Hepatic stellate cell (primary cell): Measurements from ENCODE around the gene SRGN.
A peak's percentile ranks its signal among the peaks of the same experiment; 100 is the strongest.

Experiments
- DNase-seq: peaks from one replicate; pipeline ENCODE4 v3.0.0; 2011; ENCODE audit warnings: low spot score

The SRGN gene

GRCh38 chr10:69090685-69091084, 2.8 kb downstream of the SRGN start:
- no peak for DNase-seq

- DNase-seq, result no peak
These were observed 3.3 kb downstream of the SRGN start for GRCh38 chr10:69091143-69091651.

GRCh38 chr10:69092959-69093850, 5.3 kb downstream of the SRGN start:
- peak; percentile 53 for DNase-seq

- DNase-seq, result no peak
These were observed 6.0 kb downstream of the SRGN start for GRCh38 chr10:69093933-69094332.

- no peak for DNase-seq
These were observed 8.1 kb downstream of the SRGN start for GRCh38 chr10:69096045-69096444.

- DNase-seq, result no peak
These were observed 9.8 kb downstream of the SRGN start for GRCh38 chr10:69097729-69098128.

- DNase-seq, result no peak
These were observed 12.4 kb downstream of the SRGN start for GRCh38 chr10:69100136-69100872.

- DNase-seq, result no peak
These were observed 13.7 kb downstream of the SRGN start for GRCh38 chr10:69101451-69102095.

- no peak for DNase-seq
These were observed 14.5 kb downstream of the SRGN start for GRCh38 chr10:69102440-69102839.

GRCh38 chr10:69103784-69104183, 15.9 kb downstream of the SRGN start:
- DNase-seq, result no peak

- DNase-seq, result no peak
These were observed 17.3 kb downstream of the SRGN start for GRCh38 chr10:69104994-69105790.

- DNase-seq, result no peak
These were observed 19.2 kb downstream of the SRGN start for GRCh38 chr10:69107176-69107490.

- no peak for DNase-seq
These were observed 19.8 kb downstream of the SRGN start for GRCh38 chr10:69107699-69108098.

GRCh38 chr10:69119896-69120295, 32.0 kb downstream of the SRGN start:
- no peak for DNase-seq

GRCh38 chr10:69123306-69123746, 35.4 kb downstream of the SRGN start:
- DNase-seq, result peak; percentile 70

GRCh38 chr10:69123747-69124562, 36.1 kb downstream of the SRGN start, which contains the start of gene VPS26A:
TSS of gene VPS26A (plus strand) at chr10:69124178. CDS start at chr10:69124278, 100 bp downstream.
- peak; percentile 96 for DNase-seq

GRCh38 chr10:69124563-69125268, 36.8 kb downstream of the SRGN start:
- DNase-seq, result peak; percentile 53

GRCh38 chr10:69125554-69125953, 37.7 kb downstream of the SRGN start:
- no peak for DNase-seq

GRCh38 chr10:69130251-69130650, 42.3 kb downstream of the SRGN start:
- peak; percentile 9 for DNase-seq

- DNase-seq, result no peak
These were observed 52.1 kb downstream of the SRGN start for GRCh38 chr10:69139961-69140360.
